NCI-H2171 treated with DMSO at 0.1 percent for 48 hours (cell line): ENCODE results near the gene NOTCH3.

ENCODE experiments used
- DNase-seq: peaks from one replicate; lab custom pipeline; 2025; lab: John Stamatoyannopoulos, UW

NOTCH3 gene

DNA sequence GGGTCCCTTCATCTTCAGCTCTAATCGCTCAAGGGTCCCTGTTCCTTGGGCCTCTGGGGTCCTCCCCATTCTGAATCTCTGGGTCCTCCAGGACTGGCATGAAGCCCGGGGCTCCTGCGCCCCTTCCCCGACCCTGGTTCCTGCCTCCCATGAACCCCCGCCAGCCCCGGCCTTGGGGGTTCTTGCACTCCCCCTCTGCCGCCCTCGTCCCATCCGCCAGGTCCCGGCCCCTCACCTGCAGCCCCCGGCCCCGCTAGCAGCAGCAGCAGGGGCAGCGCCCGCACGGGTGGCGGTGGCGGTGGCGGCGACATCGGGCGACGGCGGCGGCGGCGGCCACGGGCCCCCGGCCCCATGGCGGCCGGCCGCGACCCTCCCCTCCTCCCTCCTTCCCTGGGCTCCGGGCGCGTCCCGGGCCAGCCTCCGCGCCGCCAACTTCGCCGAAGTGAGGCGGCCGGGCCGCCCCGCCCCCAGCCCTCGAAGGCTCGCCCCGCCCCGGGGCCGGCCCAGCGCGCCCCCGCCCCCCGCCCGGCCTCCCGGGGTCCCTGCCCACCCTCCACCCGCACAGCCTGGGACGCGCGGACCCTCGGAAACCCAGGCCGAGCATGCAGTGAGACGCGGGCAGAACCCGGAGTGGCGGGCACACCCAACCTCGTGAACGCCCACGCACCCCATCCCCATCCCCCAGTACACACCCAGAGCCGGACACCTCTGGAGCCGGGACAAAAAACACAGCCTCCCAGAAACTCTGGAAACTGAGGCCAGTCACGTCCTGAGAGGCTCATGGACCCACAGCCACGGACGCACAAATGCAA, at the start of gene NOTCH3:
TSS of gene NOTCH3 (minus strand) at position 443 of the 812 bp plus-strand sequence. CDS start at position 353, 90 bp downstream.
- no peak for DNase-seq

DNA sequence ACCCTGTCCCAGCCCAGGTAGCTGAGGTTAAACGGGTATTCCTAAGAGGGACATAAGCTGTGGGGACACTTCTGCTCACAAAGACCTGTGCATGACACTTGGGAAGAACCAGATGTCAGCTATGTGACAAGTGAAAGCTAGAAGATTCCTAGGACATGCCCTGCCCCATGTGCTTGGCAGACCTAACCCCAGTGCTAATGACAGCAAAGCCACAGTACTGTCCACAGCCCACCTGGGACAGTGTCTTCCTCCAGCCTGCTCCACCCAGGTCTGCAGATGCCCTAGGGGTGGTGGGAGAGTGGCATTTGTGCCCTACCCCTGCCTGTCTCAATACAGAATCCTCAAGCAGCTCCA, 49.8 kb upstream of the NOTCH3 start:
- no peak for DNase-seq

DNA sequence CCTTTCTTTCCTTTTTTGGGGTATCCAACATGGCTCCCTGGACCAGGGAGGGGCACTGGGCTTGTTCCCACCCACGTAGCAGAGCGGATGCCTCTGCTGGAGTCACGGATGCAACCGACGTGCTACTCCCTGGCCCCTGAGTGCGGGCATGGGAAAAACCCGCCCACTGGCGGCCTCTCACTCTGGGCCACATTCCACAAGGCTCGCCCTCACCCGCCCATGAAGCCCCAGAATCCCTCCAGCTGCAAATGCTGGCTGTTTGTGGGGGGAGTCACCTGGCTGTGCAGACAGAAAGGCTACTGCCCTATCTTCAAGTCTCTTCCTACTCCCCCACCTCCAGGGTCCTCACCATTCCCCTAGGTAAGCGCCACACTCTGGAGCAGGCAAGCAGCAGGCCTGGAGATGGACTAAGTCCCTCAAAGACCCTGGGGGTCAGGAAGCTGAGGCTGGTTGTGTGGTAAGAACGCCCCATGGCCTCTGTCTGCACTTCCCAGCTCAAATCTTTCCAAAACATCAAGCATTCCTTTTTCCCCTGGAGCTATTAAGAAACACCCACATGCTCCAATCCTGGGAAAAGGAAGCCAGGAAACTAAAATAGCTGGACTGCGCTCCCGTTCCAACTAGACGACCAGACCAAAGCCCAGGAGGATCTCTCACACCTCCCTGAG, 49.3 kb upstream of the NOTCH3 start:
- DNase-seq: no peak

DNA sequence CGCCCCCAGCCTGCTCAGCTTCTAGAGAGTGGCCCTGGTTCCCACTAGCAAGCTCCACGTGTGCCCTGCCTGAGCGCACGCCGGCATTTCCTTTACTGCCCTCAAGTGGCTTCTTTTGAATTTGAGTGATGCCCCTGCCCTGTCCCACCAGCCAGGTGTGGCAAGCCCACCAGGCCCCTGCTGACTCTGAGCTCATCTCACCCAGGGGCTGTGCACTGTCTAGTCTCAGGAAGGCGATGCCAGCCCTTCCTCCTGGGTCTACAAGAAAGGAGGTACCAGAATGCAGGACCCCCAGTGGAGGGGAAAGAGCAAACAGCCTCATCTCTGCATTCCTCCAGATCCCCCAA, 48.7 kb upstream of the NOTCH3 start:
- no peak for DNase-seq

DNA sequence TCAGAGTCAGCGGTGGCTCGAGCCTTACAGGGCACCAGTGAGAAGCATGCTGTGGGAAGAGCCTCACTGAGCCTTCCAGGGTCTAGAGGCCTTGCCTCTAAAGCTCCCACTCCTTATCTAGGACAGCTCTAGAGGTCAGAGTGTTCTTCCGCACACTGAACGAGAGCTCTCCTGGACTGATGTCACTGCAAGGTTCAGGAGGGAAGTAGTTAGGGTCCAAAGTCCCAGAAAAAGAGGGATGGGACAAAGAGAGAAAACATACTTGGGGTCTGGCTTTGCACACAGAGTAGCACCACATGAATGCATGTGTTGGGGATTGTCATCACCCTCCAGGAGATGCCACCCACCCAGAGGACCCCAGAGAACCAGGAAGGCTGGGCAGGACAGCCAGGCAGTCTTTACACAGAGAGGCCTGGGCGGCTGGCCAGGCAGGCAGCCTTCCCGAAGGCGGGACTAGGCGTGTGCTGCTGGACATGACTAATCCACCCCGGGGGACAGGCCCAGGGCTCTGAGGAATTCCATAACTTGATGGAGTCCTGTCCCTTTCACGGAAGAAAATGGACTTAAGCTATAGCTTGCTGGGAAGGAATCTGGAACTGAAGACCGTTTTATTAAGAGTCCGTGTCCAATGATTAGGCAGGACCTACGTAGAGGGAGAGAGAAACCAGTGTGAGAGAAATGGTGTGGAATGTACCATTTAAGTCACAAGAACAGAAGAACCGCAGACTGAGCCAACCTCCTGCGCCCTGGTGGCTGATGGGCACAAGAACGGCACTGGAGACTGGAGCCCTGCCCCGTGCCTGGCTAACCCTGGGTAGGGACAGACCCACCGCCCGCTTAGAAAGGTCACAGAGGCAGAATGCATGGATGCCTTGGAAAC, 48.1 kb upstream of the NOTCH3 start:
- DNase-seq: no peak

DNA sequence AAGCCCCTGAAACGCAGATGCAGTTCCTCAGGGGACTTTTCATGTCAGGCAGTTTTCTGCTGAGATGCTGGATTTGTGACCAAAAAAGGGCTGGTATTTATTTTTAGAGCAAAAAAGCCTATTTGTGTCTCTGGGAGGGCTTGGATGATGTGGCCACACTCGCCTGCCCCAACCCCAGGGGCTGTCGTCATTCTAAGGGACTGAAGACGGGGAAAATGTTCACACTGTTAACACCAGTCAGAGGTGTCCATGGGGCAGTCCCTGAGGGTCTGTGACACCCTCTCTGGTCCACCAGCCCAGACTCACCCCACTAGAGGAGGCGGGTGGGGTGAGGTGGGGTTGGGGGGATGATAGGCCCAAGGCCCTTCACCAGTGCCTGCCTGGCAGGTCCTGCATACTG, 47.3 kb upstream of the NOTCH3 start:
- DNase-seq: no peak

DNA sequence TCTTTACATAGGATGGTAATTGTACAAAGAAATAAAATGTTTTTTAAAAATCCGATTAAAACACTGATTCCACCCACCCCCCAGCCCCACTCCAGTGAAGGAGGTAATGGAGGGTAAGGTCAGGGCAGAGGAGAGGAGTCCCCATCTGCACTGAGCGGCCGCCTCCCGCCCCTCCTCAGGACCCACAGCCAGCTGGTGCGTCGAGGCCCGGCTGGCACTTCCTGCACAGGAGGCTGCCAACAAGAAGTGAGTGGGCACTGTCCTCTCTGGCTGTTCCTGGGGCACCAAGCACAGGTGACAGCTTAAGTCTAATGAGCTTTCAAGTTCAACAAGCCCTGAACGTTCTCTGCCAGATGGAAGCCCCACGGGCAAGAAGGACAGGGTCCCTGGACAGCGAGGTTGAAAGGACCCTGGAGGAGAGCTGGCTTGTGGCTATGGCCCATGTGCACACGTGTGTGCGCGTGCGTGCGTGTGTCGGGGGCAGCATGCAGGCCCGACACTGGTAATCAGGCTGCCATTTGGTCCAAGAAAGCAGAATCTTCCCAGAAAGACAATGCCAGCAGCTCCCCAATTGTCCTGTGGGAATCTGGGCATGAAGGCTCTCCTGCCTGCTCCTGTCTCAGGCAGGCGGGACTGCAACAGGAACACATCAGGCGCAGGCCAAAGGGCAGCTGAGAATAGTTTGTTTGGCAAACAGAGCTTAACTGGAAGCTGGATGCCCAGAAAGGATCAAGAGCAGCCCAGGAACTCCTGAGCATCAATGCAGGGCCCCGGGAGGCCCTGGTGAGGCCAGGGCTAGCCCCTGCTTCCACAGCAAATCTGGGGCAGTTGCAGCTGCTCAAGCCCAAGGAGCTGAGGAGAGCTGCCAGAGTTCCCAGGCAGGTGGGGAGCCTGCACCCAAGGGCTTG, 46.6 kb upstream of the NOTCH3 start:
- no peak for DNase-seq

DNA sequence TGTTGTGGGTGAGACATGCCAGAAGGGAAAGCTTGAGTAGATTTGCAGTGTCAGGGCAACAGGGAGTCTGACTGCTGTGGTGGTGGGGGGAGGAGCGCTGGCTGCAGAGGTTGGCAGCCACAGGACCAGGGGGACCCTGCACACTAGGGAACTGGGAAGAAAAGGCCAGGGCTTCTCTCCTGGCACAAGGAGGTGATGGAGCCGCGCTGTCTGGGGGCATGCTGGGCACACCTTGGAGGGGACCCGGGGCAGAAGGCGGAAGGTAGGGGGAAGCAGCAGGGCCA, 45.3 kb upstream of the NOTCH3 start:
- no peak for DNase-seq

DNA sequence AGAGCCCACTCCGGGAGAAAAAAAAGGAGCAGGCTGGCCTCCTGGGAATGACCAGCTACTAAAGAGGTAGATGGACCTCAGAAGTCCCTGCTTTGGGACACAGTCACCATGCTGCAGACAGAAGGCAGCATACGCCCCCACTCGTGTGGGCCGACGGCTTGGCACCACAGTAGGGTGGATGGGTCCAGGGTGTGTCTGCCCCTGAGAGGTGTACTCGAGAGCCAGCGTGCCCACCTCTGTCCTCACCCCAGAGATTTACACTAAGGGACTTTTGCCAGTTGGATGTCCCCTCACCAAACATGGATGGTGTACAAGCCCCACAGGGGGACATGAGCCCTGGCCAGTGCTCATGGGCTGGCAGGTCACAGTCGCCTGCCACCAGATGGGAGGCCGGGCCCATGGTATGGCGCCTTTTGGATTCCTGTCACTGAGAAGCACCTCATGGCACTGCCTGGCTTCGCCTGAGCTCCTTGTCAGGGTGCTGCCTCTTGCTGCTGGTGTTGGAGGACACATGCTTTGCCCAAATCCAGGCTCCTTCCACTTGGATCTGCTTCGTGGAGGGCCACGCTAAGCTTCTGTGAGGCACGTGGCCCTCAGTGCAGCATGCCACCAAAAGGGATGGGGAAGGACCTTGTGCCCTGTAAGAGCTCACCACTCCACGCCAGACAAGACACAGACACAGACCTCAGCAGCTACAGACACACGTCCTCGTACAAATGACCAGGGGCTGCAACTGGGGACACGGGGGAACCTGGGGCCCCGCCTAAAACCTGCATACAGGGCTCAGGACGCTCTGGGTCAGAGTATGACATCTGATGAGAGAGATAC, 44.8 kb upstream of the NOTCH3 start:
- DNase-seq: no peak

DNA sequence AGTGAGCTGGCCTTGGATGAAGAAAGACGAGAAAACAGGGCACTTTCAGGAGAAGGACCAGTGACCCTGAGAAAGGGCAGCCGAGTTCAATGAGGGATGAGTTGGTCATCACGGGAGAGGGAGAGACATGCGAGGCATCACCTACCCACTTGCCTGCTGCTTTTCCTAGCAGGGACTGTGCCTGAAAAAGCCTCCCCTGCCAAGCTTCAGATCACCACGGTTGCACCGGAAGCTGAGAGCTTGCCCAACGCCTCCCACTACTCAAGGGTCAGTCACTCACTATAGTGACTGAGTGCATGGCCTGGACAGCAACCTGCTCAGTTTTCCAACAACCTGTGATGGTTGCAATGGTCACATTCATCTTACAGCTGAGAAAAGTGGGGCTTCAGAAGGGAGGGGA, 44.0 kb upstream of the NOTCH3 start:
- no peak for DNase-seq

DNA sequence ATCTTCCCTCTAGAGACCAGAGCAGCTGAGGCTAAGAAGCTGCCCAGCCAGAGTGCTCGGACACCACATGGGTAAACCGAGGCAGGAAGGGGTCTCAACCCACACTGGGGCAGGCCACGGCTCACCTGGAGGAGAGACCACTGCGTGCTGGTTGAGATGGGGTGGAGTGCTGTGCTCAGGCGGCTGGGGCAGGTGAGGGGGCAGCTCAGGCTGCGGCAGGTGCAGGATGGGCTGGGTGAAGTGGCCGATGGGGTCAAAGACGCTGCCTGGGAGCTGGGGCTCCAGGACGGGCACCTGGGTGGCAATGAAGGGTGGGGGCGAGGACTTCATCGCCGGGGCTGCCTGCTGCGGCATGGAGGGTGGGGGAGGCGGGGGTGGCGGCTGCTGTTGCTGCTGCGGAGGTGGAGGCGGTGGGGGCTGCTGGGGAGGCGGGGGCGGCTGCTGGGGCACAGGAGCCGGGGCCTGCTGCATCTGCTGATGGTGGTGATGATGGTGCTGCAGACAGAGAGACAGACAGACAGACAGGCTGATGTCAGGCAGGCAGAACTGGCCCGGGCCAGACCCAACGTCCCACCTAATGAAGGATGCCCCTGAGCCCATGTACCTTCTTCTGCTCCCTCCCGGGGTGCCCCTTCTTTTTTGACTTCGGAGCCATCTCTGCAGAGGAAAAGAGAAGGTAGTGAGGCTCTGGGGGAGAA, 43.5 kb upstream of the NOTCH3 start:
- no peak for DNase-seq

DNA sequence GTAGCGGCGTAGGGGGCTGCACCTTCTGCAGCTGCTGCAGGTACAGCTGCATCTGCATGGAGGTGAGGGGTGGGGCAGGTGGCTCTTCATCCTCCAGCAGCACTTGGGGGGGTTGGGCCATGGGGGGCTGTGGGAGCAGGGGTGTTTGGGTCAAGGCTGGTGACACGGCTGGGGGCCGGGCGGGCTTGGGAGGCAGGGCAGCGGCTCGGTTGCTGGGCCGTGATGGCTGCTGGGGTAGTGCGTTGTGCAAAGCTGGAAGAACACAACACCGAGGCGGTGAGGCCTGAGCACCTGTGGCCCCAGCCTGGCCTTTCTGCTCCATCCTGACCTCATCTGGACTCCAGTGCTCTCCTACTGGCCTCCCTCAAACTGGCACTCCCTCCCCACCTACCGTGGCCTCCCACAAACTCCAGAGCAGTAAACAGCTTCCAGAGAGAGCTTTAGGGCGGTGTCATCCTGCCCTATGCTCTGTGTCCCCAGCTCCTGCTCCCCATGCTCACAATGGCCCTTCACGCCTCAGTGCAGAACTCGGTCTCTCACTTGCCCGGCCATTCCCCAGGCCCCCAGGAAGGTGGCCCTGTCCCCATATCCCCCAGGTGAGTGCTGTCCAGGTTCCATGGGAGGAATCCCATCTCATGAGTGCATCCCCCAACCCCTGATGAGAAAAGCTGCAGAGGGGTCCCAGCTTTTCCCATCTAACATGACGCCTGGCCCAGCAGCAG, 42.6 kb upstream of the NOTCH3 start:
- no peak for DNase-seq

DNA sequence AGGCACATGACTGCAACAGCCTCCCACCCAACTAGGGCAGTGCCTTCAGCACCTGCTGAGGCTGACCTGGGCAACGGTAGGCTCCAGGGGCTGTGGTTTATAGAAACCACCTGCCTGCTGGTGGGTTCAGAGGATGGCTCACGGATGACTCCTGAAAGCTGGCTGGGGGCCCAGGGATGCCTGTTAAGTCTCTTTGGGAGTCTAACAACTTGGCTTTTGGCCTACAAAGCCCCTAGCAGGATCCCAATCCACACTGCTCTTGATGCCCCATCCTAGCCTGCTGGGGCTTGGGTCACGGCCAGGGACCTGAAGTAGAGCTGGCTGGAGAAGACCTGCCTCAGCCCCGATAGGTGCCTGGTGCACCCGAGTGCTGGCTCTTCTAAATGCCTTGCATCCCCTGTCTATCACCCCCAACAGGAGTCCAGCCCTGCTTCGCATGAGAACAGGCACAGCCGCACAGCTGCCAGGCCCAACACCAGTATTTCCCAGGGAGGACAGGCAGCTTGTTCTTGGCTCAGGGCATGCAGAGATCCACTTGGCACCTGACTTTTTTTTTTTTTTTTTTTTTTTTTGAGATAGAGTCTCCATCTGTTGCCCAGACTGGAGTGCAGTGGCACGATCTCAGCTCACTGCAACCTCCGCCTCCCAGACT, 40.6 kb upstream of the NOTCH3 start:
- DNase-seq: peak; percentile 90

DNA sequence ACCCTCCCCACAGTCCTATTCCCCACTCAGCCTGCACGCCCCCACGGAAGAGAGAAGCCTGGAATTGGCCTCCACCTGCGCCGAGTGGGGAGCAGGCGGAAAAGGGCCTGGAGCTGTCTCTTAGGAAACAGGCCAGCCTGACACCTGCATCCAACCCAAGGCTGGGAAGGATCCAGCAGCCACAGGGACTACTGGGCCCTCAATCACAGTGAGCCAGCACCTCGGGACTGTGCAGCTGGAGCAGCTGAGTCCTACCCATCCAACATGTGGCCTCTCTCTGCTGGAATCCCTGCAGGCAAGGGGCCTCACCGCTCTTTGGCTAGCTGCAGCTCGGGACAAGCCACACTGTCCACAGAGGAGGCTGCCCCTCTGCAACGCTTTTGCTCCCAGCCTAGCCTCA, 39.7 kb upstream of the NOTCH3 start:
- DNase-seq: no peak

DNA sequence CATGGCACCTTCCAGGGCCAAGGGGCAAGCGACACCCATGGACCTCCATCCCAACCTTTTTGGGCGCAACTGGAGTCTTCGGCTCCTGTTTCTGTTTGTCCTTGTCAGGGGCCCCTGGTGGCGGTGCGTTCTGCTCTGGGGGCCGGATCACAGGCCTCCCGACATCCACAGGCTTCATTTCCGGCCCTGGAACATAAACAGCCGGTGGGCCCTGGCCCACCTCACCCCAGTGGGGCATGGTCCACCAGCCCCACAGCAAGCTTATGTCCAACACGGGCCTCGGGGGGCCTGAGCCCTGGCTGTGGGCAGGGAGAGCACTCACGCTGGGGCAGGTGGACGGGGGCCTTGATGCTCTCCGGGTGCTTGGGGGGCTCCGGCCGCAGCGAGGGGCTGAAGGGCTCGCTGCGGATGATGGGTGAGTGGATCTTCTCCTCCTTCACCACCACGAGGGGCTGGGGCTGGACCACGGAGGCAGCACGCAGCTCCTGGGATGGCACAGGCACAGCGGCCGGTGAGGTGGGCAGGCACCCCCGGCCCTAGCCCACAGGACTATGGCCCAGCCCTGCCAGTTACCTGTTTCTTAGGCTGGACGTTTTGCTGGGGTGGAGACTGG, 38.6 kb upstream of the NOTCH3 start:
- no peak for DNase-seq

DNA sequence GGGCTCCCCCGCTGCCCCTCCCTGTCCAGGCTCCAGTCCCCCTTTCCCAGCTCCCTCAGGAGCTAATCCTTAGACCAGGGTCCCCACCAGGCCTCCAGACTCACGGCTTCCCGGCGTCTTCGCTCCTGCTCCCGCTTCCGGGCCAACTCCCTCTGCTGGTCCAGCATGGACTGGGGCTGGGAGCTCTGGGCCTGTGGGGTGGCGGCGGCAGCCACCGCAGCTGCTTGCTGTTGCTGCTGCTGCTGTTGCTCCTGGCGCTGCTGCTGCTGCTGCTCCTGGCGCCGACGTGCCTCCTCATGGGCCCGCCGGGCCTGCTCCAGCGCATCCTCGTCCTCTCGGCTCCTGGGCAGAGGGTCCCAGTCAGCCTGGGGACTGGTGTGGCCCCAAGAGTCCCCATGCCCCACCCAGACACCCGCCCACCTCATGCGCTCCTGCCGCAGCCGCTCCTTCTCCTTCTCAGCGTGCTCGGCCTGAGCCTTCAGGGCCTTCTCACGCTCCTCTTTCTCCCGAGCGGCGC, 37.9 kb upstream of the NOTCH3 start:
- DNase-seq: no peak

DNA sequence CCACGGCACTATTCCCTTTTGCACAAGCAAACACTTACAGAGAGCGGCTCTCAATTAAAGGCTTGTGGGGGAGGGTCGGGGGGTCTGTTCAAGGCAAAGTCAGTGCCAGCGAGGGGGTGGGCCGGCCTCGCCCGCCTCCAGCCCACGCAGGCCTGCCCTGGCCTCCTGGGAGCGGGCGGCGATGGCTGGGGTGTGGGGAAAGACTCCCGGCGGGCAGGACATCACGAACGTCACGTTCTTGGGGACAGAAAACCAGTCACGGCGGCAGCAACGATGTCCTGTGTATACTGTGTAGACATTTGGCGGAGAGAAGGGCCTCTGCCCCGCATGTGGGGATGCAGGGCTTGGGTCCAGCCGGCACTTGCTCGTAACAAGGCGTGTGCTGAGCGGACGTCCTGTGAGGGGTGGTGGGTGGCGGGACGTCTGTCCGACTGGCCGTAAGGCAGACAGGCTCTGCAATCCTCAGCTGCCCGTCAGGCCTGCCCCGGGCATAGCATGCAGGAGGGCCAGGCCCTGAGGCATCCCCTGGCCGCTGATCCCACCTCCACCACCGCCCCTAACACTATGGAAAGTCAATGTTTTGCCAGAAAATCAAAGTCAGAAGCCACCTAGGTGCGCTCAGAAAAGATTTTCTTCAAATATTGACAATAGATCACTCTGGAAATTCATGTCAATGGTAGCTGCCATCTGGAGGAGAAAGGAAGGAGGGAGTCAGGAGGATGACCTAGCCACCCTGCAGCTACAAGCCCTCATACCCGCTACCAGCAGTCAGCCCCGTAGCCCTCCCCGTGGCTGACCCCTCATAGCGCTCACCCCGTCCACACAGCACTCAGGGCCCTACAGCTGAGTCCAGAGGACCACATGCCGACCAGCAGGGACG, 37.2 kb upstream of the NOTCH3 start:
- DNase-seq: no peak

DNA sequence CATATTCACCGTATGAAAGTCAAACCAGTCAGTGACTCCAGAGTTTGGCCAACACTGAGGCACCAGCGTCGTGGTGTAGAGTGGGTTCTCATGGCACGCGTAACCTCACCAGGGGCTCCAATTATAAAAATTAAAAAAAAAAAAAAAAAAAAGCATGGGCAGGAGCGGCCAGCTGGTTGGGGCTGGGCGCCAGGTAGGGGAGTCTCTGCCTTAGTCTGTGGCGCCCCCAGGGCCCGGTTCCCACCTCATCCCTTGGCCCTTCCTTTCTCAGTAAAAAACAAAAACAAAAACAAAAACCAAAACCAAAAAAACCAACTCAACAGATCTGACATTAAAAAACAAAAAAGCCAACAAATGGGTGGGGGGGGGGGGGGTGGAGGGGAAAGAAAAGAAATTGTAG, 36.1 kb upstream of the NOTCH3 start:
- DNase-seq: no peak
